IPS-18c (cell line): Measurements from ENCODE around the gene OSBPL9.

ENCODE experiments used
- H3K4me3 ChIP-seq: 2 replicates; pipeline ENCODE4 v1.7.0; 2013; ENCODE audit warnings: low read depth, mild to moderate bottlenecking, low read length, moderate library complexity; ENCODE audit not compliant: insufficient read depth
- H3K9me3 ChIP-seq: one replicate; pipeline ENCODE4 v1.6.1; 2013; ENCODE audit warnings: mild to moderate bottlenecking, low read length, moderate library complexity; ENCODE audit not compliant: control insufficient read depth, insufficient read depth

OSBPL9 gene

DNA sequence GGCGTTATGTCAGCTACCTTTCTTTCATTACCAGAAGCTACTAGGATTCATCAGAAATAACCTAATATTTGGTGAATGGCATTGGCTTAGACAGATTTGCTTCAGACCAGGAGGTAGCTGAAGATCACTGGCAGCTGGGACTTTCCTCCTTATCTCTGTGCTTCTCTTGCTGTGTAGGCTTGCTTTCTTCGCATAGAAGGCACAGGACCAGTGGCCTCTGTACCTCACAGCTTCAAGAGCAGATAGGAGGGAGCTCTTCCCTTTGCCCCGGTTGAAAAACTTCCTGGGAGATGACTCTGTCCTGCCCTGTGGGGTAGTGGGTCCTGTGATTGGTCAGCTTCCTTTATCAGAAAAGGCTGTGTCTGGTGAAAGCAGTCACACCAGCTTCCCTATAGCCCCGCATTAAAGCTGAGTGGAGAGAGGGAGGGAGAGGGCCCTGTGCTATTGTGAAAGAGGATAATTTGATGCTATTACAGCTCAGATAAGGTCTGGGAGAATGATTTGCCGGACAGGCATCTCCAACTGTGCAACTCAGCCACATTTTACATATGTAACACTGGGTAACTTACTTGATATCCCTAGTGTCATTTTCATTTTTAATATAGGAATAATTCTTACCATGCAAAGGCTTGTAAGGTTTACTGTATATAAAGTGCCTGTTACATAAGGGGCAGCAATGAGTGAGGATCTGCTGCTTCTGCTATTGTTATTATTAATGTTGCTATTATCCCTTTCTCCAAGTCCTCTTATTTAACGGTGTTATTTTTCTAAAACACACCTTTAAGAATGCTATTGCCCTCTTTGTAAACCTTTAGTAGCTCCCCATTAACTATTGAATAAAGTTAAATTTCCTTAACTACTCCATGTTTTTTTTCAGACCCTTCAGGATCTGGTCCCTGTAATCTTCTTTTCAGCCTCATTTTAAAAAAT lies 31.6 kb downstream of the OSBPL9 start:
- Histone ChIP-seq H3K4me3 (no peak overlapping the region), H3K9me3 (no peaks in the 10 kb centered on the region)

DNA sequence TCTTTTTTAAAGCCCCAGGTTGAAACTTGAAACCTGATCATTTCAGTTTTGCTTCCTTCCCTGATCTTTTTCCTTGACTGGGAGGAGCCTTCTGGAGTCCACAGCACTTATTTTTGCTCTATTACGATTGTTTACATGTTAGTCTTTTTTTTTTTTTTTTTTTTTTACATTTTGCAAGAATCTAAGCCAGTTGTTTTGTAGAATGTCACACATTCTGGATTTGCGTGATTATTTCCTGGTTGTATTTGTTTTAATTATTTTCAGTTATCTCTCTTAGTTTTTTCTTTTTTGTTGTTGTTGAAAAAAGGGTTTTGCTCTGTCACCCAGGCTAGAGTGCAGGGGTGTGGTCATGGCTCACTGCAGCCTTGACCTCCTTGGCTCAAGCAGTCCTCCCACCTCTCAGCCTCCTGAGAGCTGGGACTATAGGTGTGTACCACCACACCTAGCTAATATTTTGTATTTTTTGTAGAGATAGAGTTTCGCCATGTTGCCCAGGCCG lies 32.8 kb downstream of the OSBPL9 start:
- no peak overlapping the region for H3K4me3 ChIP-seq

DNA sequence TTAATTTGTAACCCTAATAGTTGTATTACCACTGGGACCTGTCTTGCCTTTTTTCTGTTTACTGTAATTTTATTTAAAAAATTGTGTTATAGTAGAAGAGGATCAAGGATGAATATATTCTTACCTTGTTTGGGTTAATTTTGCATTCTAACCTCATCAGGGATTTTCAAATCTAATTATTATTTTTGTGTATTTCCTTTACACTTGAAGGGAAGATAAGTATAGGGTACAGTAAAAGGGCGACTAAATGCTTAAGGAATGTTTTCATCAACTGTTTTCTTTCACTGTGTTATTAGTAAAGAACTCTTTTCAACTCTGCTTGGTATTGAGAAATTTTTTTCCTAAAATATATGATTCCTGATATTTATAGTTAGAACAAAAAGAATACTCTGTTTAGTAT lies 33.3 kb downstream of the OSBPL9 start:
- H3K9me3 ChIP-seq, result no peaks in the 10 kb centered on the region
- no peak overlapping the region for H3K4me3 ChIP-seq

More for the DNA sequence above, 32.8 kb downstream of the OSBPL9 start:
- H3K9me3 ChIP-seq, result no peaks in the 10 kb centered on the region

DNA sequence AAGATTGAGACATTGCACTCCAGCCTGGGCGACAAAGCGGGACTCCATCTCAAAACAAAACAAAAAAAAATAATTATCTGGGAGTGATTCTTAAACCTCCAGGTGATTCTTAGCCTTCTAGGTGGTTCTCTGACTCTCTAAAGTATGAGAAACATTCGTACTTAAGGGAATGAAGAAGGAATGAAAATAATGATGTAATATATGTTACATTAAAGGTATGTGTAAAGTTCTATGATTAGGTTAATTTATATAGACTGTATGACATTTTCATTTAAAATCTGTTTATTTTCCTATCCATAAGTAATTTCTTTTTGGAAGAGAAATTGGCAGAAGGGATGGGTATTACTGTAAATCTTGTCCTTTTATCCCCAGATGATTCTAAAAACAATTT lies 34.7 kb downstream of the OSBPL9 start:
- H3K9me3 ChIP-seq, result no peaks in the 10 kb centered on the region

DNA sequence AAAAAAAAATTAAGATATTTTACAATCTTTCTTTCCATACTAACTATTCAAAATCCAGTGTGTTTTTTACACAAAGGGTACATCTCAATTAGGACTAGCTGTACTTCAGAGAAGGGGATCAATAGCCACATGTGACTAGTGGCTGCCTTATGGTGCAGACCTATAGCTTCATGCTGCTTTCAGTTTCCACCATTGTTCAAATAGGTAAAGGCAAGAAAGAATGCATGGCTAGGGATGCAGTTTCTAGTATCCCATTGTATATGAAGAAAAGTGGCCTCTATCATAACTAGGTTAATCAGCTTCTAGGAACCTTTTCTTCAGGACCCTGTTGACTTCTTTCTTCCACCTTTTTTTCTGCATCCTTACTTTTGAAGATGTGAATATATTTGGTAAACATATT lies 35.7 kb downstream of the OSBPL9 start:
- H3K4me3 ChIP-seq, result no peak overlapping the region
- no peaks in the 10 kb centered on the region for H3K9me3 ChIP-seq

More for the DNA sequence above, 34.7 kb downstream of the OSBPL9 start:
- no peak overlapping the region for H3K4me3 ChIP-seq

DNA sequence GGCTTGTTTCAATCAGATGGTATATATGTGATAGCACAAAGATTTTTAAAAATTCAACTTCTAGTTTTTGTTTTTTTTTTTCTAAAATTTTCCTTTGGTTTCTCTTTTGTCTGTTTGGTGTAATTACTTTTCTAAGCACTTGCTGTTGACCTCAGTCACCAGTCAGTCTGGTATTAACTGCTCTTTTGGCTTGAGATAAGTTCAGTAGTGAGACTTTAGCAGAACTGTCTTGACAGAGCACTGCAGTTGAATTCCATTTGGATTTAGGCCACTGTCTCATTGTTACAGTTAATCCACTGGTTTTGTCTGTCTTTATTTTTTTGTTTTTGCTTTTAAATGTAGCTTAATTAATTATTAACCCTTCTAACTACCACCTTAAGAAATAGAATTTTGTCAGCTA lies 36.2 kb downstream of the OSBPL9 start:
- Histone ChIP-seq H3K4me3 (no peak overlapping the region), H3K9me3 (no peaks in the 10 kb centered on the region)

DNA sequence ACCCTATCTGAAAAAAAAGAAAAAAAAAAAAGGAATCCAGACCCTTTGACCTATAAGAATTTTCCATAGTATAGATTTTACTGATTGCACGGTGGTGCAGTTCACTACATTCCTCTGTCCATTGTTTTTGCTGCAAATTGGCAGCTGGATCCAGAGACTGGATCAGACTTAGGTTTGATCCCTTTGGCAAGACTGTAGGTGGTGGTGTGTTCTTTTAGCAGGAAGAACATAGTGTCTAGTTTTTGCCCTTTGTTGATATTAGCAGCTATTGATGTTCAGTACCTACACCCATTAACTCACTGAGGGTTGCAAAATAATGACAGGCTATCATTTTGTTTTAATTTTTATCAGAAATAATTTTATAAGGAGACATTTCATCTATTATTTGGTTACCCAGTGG lies 37.1 kb downstream of the OSBPL9 start:
- H3K9me3 ChIP-seq, result no peaks in the 10 kb centered on the region

DNA sequence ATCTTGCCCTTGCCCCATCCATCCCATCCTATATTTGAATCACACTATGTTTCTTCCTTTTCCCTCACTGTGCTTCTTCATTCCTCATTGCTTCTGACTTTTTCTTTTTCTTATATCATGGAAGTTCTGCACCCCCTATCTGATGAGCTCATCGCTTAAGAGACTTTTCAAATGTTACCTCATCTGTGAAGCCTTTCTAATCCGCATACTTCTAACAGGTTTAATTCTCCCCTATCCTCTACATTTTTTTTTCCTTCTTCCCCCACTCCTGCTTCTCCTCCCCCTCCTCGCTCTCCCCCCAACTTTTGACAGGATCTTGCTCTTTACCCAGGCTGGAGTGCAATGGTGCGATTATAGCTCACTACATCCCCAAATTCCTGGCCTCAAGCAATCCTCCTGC lies 39.5 kb downstream of the OSBPL9 start:
- H3K4me3 ChIP-seq, result no peak overlapping the region
- no peaks in the 10 kb centered on the region for H3K9me3 ChIP-seq

More for the DNA sequence above, 37.1 kb downstream of the OSBPL9 start:
- no peak overlapping the region for H3K4me3 ChIP-seq

DNA sequence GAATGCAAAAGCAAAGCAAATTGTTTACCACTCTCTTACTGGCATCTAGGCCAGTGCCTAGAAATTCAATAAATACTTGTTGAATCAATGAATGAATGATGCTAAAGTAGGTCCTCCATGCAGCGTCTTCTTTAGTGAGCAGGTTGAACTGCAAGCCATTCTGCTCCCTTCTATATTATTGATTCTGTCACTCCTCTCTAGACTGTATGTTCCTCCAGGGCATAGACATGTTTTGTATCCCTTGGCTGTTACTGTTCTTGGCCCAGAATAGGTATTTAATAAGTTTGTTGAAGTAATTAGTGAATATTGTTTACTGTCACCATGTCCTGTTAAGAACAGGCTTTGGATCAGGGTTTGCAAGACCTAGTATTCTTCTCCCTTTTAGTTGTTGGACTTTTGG lies 43.7 kb downstream of the OSBPL9 start:
- no peaks in the 10 kb centered on the region for H3K9me3 ChIP-seq

DNA sequence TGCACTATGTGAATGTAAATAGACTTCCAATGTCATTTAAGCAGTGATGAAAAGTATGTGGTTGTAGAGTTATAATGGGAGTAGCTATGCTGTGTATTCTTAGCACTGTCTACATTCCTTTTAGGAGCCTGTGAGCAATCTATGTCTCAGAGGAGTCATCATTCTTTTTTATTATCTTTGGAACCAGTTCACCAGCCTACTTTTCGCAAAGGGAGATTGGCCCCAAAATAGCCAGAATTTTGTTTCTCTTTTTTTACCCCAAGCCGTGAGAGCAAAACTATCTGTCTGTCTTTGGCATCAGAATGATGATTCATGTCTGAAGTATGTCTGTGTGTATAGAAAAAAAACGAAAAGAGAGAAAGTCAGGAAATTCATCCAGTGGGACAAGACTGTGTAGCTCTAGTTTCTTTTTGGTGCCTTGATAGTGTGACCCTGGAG lies 44.2 kb downstream of the OSBPL9 start:
- H3K9me3 ChIP-seq, result no peaks in the 10 kb centered on the region

More for the DNA sequence above, 43.7 kb downstream of the OSBPL9 start:
- H3K4me3 ChIP-seq, result no peak overlapping the region

DNA sequence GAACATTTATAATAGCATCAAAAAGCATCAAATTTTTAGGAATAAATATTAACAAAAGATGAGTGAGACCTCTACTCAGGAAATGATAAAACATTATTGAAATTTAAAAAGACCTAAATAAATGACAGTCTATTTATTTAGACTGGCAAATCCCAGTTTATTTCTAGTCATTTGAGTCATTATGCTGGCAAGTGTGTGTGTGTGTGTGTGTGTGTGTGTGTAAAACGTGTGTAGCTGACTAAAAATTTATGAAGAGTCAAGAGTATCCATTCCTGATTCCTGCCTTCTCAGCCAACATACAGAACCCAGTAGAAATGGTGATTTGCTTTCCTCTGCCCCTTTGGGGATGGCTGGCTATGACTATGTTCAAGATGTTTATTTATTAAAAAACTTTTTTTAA lies 46.2 kb downstream of the OSBPL9 start:
- H3K9me3 ChIP-seq, result no peaks in the 10 kb centered on the region
- H3K4me3 ChIP-seq, result no peak overlapping the region

More for the DNA sequence above, 44.2 kb downstream of the OSBPL9 start:
- no peak overlapping the region for H3K4me3 ChIP-seq

DNA sequence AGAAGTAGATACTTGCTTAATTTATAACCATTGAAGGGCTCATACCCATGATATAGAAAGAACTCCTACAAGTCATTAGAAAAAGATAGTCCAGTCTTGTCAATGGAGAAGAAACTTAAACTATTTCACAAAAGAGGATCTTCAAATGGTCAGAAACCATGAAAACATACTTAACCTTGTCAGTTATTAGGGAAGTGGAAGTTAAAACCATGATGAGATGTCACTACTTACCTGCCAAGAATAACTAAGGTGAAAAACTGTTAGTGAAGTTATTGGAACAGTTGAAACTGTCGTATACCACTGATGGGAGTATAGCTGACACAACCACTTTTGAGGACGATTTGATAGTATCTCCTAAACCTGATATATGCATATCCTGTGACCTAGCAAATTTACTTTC lies 46.8 kb downstream of the OSBPL9 start:
- no peak overlapping the region for H3K4me3 ChIP-seq

DNA sequence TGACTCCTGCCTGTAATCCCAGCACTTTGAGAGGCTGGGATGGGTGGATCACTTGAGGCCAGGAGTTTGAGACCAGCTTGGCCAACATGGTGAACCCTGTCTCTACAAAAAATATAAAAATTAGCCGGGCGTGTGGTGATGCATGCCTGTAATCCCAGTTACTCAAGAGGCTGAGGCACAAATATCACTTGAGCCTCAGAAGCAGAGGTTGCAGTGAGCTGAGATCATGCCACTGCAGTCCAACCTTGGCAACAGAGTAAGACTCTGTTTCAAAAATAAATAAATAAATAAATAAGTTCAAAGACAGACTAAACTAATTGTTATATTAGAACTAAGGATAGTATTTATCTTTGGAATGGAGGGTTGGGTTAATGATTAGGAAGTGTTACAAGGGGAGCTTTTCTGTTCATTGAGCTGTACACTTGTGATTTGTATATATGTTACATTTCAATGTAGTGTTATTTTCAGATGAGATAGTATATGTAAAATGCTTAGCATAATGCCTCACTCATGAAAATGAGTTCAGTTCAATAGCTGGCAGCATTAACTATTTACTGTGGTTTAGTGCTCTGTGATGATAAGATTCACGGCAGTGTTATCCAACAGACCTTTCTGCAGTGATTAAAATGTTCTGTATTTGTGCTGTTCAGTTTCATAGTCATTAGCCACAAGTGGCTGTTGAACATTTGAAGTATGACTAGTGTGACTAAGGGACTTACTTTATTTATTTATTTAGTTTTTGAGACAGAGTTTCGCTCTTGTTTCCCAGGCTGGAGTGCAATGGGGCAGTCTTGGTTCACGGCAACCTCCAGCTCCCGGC lies 47.7 kb downstream of the OSBPL9 start:
- no peak overlapping the region for H3K4me3 ChIP-seq
- H3K9me3 ChIP-seq, result no peaks in the 10 kb centered on the region

More for the DNA sequence above, 46.8 kb downstream of the OSBPL9 start:
- H3K9me3 ChIP-seq, result no peaks in the 10 kb centered on the region

DNA sequence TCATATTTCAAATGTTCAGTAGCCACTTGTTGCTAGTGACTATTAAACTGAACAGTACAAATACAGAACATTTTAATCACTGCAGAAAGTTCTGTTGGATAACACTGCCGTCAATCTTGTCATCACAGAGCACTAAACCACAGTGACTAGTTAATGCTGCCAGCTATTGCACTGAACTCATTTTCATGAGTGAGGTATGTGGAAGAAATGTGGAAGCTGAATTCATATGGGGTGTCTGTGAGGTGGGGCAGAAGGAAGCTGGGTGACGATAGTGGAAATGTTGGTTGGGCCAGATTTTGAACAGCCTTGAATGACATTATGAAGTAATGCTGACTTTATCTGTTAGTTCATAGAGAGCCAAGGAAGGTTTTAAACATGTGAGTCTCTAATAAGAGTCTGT lies 49.6 kb downstream of the OSBPL9 start:
- Histone ChIP-seq H3K9me3 (no peaks in the 10 kb centered on the region), H3K4me3 (no peak overlapping the region)

DNA sequence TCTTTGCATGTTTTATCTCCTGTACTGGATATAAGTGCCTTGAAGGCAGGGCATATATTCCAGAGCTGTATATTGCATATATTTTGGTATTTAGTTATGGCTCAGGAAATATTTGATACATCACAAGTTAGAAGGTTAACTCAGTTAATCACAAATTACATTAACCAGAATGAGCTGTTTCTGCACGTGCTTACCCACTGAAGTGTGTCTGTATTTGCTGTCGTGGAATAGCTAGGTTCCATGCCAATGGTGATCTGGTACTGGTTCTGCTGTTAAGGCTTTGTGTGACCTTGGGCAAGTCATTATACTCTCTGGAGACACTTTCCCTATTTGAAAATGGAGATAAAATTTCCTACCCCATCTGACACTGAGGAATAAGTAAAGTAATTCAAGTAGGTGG lies 50.7 kb downstream of the OSBPL9 start:
- Histone ChIP-seq H3K9me3 (no peaks in the 10 kb centered on the region), H3K4me3 (no peak overlapping the region)

DNA sequence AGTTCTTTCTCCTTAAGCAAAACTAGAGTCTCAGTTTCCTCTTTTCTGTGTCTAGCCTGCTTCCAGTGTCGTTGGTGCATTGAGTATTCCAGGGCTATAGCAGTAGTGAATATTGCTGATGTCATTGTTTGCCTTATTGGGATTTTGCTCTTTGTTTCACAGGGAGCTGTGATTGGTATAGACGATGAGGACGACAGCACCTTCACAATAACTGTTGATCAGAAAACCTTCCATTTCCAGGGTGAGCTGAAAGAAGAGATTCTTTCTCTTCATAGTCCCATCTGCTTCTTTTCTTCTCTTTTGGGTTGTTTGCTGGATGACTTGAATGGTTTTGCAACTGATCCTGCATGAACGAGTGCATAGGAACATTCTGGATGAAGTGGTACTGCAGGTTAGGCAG lies 52.4 kb downstream of the OSBPL9 start:
- H3K4me3 ChIP-seq, result no peak overlapping the region
- no peaks in the 10 kb centered on the region for H3K9me3 ChIP-seq

DNA sequence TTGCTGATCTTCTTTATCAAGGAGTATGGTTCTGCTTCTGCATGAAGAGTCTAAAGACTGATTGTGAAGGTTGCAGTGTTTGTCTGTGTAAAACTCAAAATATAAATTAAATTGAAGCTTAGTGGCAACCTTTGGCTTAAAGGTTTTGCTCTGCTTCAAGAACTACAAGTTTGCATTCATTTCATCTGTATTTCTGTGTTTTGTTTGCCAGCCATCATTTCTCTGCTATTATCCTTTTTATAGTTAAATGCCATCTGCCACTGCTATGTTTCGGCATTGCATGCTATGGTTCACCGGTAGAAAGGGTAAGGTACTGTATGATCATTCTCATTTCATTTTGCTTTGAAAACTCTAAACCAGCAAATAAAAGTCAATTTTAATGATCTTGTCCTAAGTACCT lies 52.9 kb downstream of the OSBPL9 start:
- Histone ChIP-seq H3K9me3 (no peaks in the 10 kb centered on the region), H3K4me3 (no peak overlapping the region)
